ENCODE measurements around the gene CCDC88A. TPM values are rescaled to one million over a fixed set of nuclear protein-coding genes. Genes with fewer than 3 reads are reported as not detected.

Gene CCDC88A
- total RNA-seq, 1 experiment from 2014 or later = 60.8 TPM

- Mint-ChIP-seq H3K4me3 (ENCODE audit: unreplicated experiment) (no peak overlapping the region), H3K27ac (ENCODE audit: low read depth, unreplicated experiment) (peak overlapping the region; percentile 3), H3K36me3 (ENCODE audit: insufficient read depth, unreplicated experiment) (peaks cover 24% of the 10 kb centered on the region), H3K9me3 (ENCODE audit: unreplicated experiment) (no peaks in the 10 kb centered on the region), H3K4me1 (ENCODE audit: insufficient read depth, unreplicated experiment) (peaks cover 17% of the 10 kb centered on the region), H3K27me3 (ENCODE audit: insufficient read depth, unreplicated experiment) (no peaks in the 10 kb centered on the region)
- no peak for TF ChIP-seq CTCF (IDR thresholded peaks at IDR 0.05; ENCODE audit: unreplicated experiment)
- POLR2A ChIA-PET = no interaction called here
- CTCF ChIA-PET = interaction anchor here (0.8 kb wide), 1 partner anchor 18 kb away, joined by 3 read pairs; no protein-coding TSS in a partner anchor
- no TSS peak for BruUV-seq (replicated peaks)
- intact Hi-C loops (cut with micrococcal nuclease) = no loop called here
- DNase-seq (ENCODE audit: unreplicated experiment) = no peak
Observed at GRCh38 chr2:55405116-55405515, 14.5 kb downstream of the CCDC88A start.

GRCh38 chr2:55403256-55403998 is 16.2 kb downstream of the CCDC88A start:
- no peaks in the 10 kb centered on the region for H3K9me3 Mint-ChIP-seq (ENCODE audit: unreplicated experiment)
- H3K36me3 Mint-ChIP-seq (ENCODE audit: insufficient read depth, unreplicated experiment) = peaks cover 24% of the 10 kb centered on the region
- ChIA-PET POLR2A (no interaction called here), CTCF (interaction anchor here (0.6 kb wide), 1 partner anchor 116 kb away, joined by 3 read pairs; the partner anchor contains the start of gene CFAP36)
- DNase-seq (ENCODE audit: unreplicated experiment) = no peak
- intact Hi-C loops (cut with micrococcal nuclease) = no loop called here
- H3K27me3 Mint-ChIP-seq (ENCODE audit: insufficient read depth, unreplicated experiment) = no peaks in the 10 kb centered on the region
- H3K4me3 Mint-ChIP-seq (ENCODE audit: unreplicated experiment) = no peak overlapping the region
- no peak overlapping the region for H3K27ac Mint-ChIP-seq (ENCODE audit: low read depth, unreplicated experiment)
- peaks cover 6% of the 10 kb centered on the region for H3K4me1 Mint-ChIP-seq (ENCODE audit: insufficient read depth, unreplicated experiment)
- no TSS peak for BruUV-seq (replicated peaks)
- TF ChIP-seq CTCF (IDR thresholded peaks at IDR 0.05; ENCODE audit: unreplicated experiment) = no peak

GRCh38 chr2:55401124-55401523 is 18.5 kb downstream of the CCDC88A start:
- CTCF ChIA-PET = interaction anchor here (0.6 kb wide), 1 partner anchor 29 kb away, joined by 3 read pairs; no protein-coding TSS in a partner anchor
- no TSS peak for BruUV-seq (replicated peaks)
- TF ChIP-seq CTCF (IDR thresholded peaks at IDR 0.05; ENCODE audit: unreplicated experiment) = no peak
- H3K27me3 Mint-ChIP-seq (ENCODE audit: insufficient read depth, unreplicated experiment) = no peaks in the 10 kb centered on the region
- POLR2A ChIA-PET = interaction anchor here (0.5 to 1.7 kb wide), 4 partner anchors 15 to 194 kb away, joined by 3 to 4 read pairs (median 3); partner anchors contain the start of gene CCDC88A
- peaks cover 17% of the 10 kb centered on the region for H3K36me3 Mint-ChIP-seq (ENCODE audit: insufficient read depth, unreplicated experiment)
- H3K27ac Mint-ChIP-seq (ENCODE audit: low read depth, unreplicated experiment) = no peak overlapping the region
- H3K9me3 Mint-ChIP-seq (ENCODE audit: unreplicated experiment) = no peaks in the 10 kb centered on the region
- peaks cover 4% of the 10 kb centered on the region for H3K4me1 Mint-ChIP-seq (ENCODE audit: insufficient read depth, unreplicated experiment)
- DNase-seq (ENCODE audit: unreplicated experiment) = no peak
- intact Hi-C loops (cut with micrococcal nuclease) = no loop called here
- no peak overlapping the region for H3K4me3 Mint-ChIP-seq (ENCODE audit: unreplicated experiment)

DNA sequence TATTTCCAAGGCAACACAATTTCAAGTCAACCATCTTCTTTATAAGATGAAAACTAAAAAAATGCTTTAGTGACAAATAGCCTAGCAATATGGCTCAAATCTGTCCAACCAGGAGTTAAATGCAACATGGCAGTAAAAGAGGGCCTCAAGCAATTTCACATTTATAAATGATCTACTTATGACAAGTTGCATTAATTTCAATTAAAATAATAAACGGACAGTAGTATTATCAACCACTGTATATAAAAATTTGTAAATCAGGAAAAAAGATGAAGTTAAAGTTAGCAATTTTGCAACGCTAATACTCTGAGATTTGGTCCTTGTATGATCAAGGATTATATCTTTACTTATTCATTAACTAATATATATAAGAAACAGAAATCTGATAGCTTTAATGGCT is 19.3 kb downstream of the CCDC88A start:
- Mint-ChIP-seq H3K4me1 (ENCODE audit: insufficient read depth, unreplicated experiment) (peaks cover 6% of the 10 kb centered on the region), H3K9me3 (ENCODE audit: unreplicated experiment) (no peaks in the 10 kb centered on the region), H3K27me3 (ENCODE audit: insufficient read depth, unreplicated experiment) (no peaks in the 10 kb centered on the region), H3K27ac (ENCODE audit: low read depth, unreplicated experiment) (no peak overlapping the region), H3K36me3 (ENCODE audit: insufficient read depth, unreplicated experiment) (peaks cover 10% of the 10 kb centered on the region), H3K4me3 (ENCODE audit: unreplicated experiment) (no peak overlapping the region)
- no peak for DNase-seq (ENCODE audit: unreplicated experiment)
- CTCF ChIA-PET = interaction anchor here (1.0 kb wide), 1 partner anchor 10 kb away, joined by 4 read pairs; no protein-coding TSS in a partner anchor
- BruUV-seq (replicated peaks) = no TSS peak
- TF ChIP-seq CTCF (IDR thresholded peaks at IDR 0.05; ENCODE audit: unreplicated experiment) = no peak
- intact Hi-C loops (cut with micrococcal nuclease) = no loop called here
- POLR2A ChIA-PET = interaction anchor here (1.2 kb wide), 1 partner anchor 9 kb away, joined by 4 read pairs; no protein-coding TSS in a partner anchor

Measured in MCF 10A (cell line).